ENCODE measurements around the gene S100A7A.

- no peak for TF ChIP-seq CTCF (IDR thresholded peaks at IDR 0.05)
- no peak for TF ChIP-seq POLR2A (IDR thresholded peaks at IDR 0.05)
Measured at GRCh38 chr1:153459655-153460054, 43.3 kb downstream of the S100A7A start.

Measured in body of pancreas (tissue), 4 donors.